Measurements from ENCODE around the gene BAZ2B. TPM values are rescaled to one million over a fixed set of nuclear protein-coding genes. Genes with fewer than 3 reads are reported as not detected.

BAZ2B gene
- total and polyA plus RNA-seq, 2 of the 13 experiments (the other 11 are each of a cell fraction or from before 2014, with no cell fraction given), result 14.0 to 15.1 TPM

- TF ChIP-seq ZBED4 (CRISPR knock-in tag; IDR thresholded peaks at IDR 0.05; ENCODE audit: borderline replicate concordance) (peak; percentile 67; the same call in 1 of the 2 replicates), KAT2B (IDR thresholded peaks at IDR 0.05; ENCODE audit: borderline replicate concordance, low read depth, low read length) (no peak), FLYWCH1 (CRISPR knock-in tag; IDR thresholded peaks at IDR 0.05) (peak; percentile 94), ZMYM3 (CRISPR knock-in tag; IDR thresholded peaks at IDR 0.05) (peak; percentile 40; the same call in 1 of the 2 replicates), MEF2D (CRISPR knock-in tag; IDR thresholded peaks at IDR 0.05) (0 out of 2 replicates have a peak, but pooled peaks have one; percentile 47), GZF1 (CRISPR knock-in tag; IDR thresholded peaks at IDR 0.05) (peak; percentile 61; the same call in 1 of the 2 replicates), ZNF891 (CRISPR knock-in tag; IDR thresholded peaks at IDR 0.05) (peak; percentile 77), TOPORS (CRISPR knock-in tag; IDR thresholded peaks at IDR 0.05) (peak; percentile 86), NCOA2 (CRISPR knock-in tag; IDR thresholded peaks at IDR 0.05) (peak; percentile 3), ZFP82 (CRISPR knock-in tag; IDR thresholded peaks at IDR 0.05; ENCODE audit: borderline replicate concordance) (peak; percentile 80; the same call in 1 of the 2 replicates), DNMT3B (CRISPR knock-in tag; conservative IDR thresholded peaks at IDR 0.05) (0 out of 2 replicates have a peak, but pooled peaks have one; percentile 5), ZNF563 (CRISPR knock-in tag; IDR thresholded peaks at IDR 0.05) (peak; percentile 99), CENPT (CRISPR knock-in tag; IDR thresholded peaks at IDR 0.05; ENCODE audit: low read depth) (peak; percentile 87; the same call in 1 of the 2 replicates), ZNF281 (CRISPR knock-in tag; IDR thresholded peaks at IDR 0.05; ENCODE audit: borderline replicate concordance) (peak; percentile 25; the same call in 1 of the 2 replicates), NFAT5 (CRISPR knock-in tag; IDR thresholded peaks at IDR 0.05) (peak; percentile 98), CHCHD3 (CRISPR knock-in tag; IDR thresholded peaks at IDR 0.05) (0 out of 2 replicates have a peak, but pooled peaks have one; percentile 28), ARHGAP35 (CRISPR knock-in tag; IDR thresholded peaks at IDR 0.05; ENCODE audit: borderline replicate concordance) (peak; percentile 96; the same call in 1 of the 2 replicates)
Measured at GRCh38 chr2:159285929-159286708, 330.2 kb downstream of the BAZ2B start, which contains the start of gene WDSUB1 (continued).
